ENCODE data around the gene RPS21. TPM values are rescaled to one million over a fixed set of nuclear protein-coding genes. Genes with fewer than 3 reads are reported as not detected.

RPS21 gene
- total RNA-seq, 4 donors from 2014 or later, result 1,167 to 4,037 (median 2,295) TPM

GRCh38 chr20:62413025-62413570, 26.2 kb downstream of the RPS21 start:
- peaks cover 4 to 5% of the 10 kb centered on the region in 2 donors for H3K4me1 ChIP-seq
- intact Hi-C loops (cut with DNase I; ENCODE audit: low total_unique reads), result no loop called here
- no peaks in the 10 kb centered on the region for H3K36me3 ChIP-seq
- in situ Hi-C loops (cut with MboI; ENCODE audit: low sequenced_read_pairs in 4 of 4), result no loop called here
- H3K27me3 ChIP-seq, result peaks cover 0 to 3% (median 0%) of the 10 kb centered on the region in 3 donors
- no peak for ATAC-seq
- no peak overlapping the region for H3K27ac ChIP-seq
- TF ChIP-seq, protein P1, sequence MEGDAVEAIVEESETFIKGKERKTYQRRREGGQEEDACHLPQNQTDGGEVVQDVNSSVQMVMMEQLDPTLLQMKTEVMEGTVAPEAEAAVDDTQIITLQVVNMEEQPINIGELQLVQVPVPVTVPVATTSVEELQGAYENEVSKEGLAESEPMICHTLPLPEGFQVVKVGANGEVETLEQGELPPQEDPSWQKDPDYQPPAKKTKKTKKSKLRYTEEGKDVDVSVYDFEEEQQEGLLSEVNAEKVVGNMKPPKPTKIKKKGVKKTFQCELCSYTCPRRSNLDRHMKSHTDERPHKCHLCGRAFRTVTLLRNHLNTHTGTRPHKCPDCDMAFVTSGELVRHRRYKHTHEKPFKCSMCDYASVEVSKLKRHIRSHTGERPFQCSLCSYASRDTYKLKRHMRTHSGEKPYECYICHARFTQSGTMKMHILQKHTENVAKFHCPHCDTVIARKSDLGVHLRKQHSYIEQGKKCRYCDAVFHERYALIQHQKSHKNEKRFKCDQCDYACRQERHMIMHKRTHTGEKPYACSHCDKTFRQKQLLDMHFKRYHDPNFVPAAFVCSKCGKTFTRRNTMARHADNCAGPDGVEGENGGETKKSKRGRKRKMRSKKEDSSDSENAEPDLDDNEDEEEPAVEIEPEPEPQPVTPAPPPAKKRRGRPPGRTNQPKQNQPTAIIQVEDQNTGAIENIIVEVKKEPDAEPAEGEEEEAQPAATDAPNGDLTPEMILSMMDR (IDR thresholded peaks at IDR 0.05 in 4 of 5, conservative IDR thresholded peaks at IDR 0.05 in 1 of 5), result no peak
- no peak for TF ChIP-seq POLR2A (IDR thresholded peaks at IDR 0.05)
- no peaks in the 10 kb centered on the region for H3K9me3 ChIP-seq
- no peak for DNase-seq
- no peak overlapping the region for H3K4me3 ChIP-seq

DNA sequence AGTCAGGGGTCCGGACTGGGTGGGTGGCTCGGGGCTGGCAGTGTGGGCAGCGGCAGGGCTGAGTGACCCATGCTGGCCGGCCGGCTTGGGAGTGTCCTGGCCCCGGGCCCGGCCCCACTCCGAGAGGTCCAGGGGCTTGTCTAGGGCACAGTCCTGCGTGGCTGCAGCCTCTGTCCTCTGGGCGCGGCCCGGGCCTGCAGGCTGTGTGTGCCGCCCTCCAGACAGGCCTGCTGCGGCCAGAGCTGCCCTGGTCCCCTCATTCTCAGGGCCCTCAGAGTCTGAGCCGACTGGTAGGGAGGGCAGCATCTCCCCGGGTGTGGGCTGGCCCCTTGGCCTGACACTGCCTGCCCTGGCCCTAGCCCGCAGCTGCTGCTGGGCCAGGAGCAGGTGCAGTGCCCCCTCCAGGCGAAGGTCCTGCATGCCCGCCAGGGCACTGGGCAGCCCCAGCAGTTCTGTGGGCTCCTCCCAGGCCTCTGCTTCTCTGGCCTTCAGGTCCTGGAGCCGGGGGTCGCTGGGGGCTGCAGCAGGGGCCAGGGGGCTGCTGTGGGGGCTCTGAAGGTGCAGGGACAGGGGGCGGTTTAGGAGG, 27.1 kb downstream of the RPS21 start:
- H3K27me3 ChIP-seq, result peaks cover 0 to 3% (median 0%) of the 10 kb centered on the region in 3 donors
- in situ Hi-C loops (cut with MboI; ENCODE audit: low sequenced_read_pairs in 4 of 4), result no loop called here
- ATAC-seq, result no peak

DNA sequence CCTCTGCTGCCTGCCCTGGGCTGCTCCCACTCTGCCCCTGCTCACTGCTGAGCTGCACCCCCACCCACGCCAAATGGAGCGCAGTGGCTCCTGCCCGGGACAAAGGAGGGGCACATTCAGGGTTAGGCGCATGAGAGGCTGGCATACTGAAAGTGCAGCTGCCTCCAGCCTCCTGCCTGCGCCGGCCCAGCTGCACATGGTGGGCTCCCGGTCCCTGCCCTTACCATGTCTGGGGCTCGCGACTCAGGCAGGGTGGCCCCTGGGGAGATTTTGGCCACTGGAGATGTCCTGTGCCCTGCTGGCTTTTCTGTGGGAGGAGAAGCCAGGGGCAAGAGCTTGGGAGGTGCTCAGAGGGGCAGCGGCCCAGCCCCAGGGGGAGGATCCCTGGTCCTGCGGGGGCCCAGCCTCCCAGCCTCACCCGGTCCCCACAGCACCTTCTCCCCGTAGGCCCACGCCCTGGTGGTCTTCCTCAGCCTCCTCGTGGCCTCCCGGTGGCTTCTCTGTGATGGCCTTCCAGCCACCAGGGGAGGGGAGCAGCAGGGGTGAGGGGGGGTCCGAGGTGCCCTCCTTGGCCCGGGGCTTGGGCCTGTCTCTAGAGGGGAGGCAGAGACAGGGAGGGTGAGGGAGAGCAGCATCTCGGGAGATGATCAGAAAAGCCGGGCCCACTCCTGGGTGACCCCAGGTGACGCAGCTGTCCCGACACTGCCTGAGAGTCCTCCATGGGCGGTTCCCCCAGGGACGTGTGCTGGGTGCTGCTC, 28.6 kb downstream of the RPS21 start:
- TF ChIP-seq POLR2A (IDR thresholded peaks at IDR 0.05), result no peak
- TF ChIP-seq, protein P1 (IDR thresholded peaks at IDR 0.05 in 4 of 5, conservative IDR thresholded peaks at IDR 0.05 in 1 of 5), result no peak
- no peak overlapping the region for H3K27ac ChIP-seq
- H3K27me3 ChIP-seq, result peaks cover 0 to 3% (median 0%) of the 10 kb centered on the region in 3 donors
- in situ Hi-C loops (cut with MboI; ENCODE audit: low sequenced_read_pairs in 4 of 4), result no loop called here
- intact Hi-C loops (cut with DNase I; ENCODE audit: low total_unique reads), result no loop called here
- DNase-seq, result no peak
- H3K36me3 ChIP-seq, result no peaks in the 10 kb centered on the region
- no peak for ATAC-seq
- H3K4me3 ChIP-seq, result no peak overlapping the region
- no peaks in the 10 kb centered on the region for H3K4me1 ChIP-seq
- no peaks in the 10 kb centered on the region for H3K9me3 ChIP-seq

More for the DNA sequence above, 27.1 kb downstream of the RPS21 start:
- no peak for TF ChIP-seq POLR2A (IDR thresholded peaks at IDR 0.05)
- TF ChIP-seq, protein P1 (IDR thresholded peaks at IDR 0.05 in 4 of 5, conservative IDR thresholded peaks at IDR 0.05 in 1 of 5), result no peak
- no peaks in the 10 kb centered on the region for H3K9me3 ChIP-seq
- H3K27ac ChIP-seq, result no peak overlapping the region
- no peak for DNase-seq
- no peak overlapping the region for H3K4me3 ChIP-seq
- no peaks in the 10 kb centered on the region for H3K36me3 ChIP-seq
- H3K4me1 ChIP-seq, result peaks cover 4 to 5% of the 10 kb centered on the region in 2 donors
- intact Hi-C loops (cut with DNase I; ENCODE audit: low total_unique reads), result no loop called here

DNA sequence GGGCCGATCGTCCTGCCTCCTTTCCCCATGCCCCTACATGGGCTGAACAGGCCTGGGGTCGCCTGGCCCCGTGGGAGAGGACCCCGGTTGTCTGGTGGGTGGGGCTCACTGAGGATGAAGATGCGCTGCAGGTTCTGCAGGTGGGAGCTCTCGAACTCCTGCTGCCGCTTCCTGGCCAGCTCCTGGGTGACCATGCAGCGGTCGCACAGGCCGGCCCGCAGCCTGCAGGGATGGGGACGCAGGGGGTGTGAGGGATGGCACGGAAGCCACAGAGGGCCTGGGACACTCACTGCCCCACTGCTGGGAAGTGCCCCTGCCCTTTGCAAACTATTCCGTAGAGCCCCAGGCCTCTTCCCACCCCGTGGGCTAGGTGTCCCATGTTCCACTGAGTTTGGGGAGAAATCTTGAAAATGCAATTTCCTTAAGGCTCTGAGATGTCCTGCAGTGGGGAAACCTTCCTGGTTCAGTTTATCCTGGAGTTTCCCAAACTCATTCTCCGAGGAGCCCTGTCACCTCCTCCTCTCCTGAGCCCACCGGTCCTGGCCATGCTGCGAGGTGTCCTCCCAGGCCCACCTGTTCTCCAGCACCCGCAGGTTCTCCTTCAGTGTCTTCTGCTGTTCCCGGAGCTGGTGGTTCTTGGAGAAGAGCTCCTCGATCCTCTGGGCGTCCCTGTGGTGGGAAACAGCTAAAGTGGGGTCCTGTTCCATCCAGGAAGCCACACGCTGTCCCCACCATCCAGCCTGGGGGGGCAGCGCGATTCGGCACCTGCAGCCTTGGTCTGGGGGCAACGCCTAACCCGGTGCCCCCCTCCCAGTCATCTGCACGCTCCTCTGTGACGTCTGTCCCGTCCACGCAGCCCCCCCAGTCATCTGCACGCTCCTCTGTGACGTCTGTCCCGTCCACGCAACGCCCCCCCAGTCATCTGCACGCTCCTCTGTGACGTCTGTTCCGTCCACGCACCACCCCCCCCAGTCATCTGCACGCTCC, 30.0 kb downstream of the RPS21 start:
- no peak for ATAC-seq
- no peak overlapping the region for H3K4me3 ChIP-seq
- no peak overlapping the region for H3K27ac ChIP-seq
- H3K36me3 ChIP-seq, result no peaks in the 10 kb centered on the region
- in situ Hi-C loops (cut with MboI; ENCODE audit: low sequenced_read_pairs in 4 of 4), result no loop called here
- no peaks in the 10 kb centered on the region for H3K9me3 ChIP-seq
- no peak for DNase-seq
- H3K4me1 ChIP-seq, result no peaks in the 10 kb centered on the region
- peaks cover 0 to 3% (median 0%) of the 10 kb centered on the region in 3 donors for H3K27me3 ChIP-seq
- intact Hi-C loops (cut with DNase I; ENCODE audit: low total_unique reads), result no loop called here
- no peak for TF ChIP-seq POLR2A (IDR thresholded peaks at IDR 0.05)
- TF ChIP-seq, protein P1 (IDR thresholded peaks at IDR 0.05 in 4 of 5, conservative IDR thresholded peaks at IDR 0.05 in 1 of 5), result no peak

Measured in gastrocnemius medialis (tissue), 4 donors.